A549 (cell line): ENCODE data around the gene TPM2. TPM values are rescaled to one million over a fixed set of nuclear protein-coding genes. Genes with fewer than 3 reads are reported as not detected.
A peak's percentile ranks its signal among the peaks of the same experiment; 100 is the strongest.

Experiments
- ATAC-seq, 2 experiments: fragments of 200-7000 bp in 1 of 2; fragments of >200 bp in 1 of 2; cut with Nextera tagmentation in 1 of 2; cut with Tn5 transposase in 1 of 2; 3 replicates each; pipeline versions ENCODE4 v1.8.0 to v1.9.1; 2018 to 2020; ENCODE audit warnings: mild to moderate bottlenecking in 1 of 2, moderate library complexity in 1 of 2
- CTCF ChIA-PET: fragments of 300-600 bp; sonication (Branson Sonifier 250); formaldehyde crosslinking; extraction: SDS; loops from one replicate; lab custom pipeline; 2021; ENCODE audit warnings: antibody characterized with exemption, inconsistent platforms; lab: Yijun Ruan, JAX
- POLR2A ChIA-PET: fragments of 350-600 bp; formaldehyde crosslinking; extraction: SDS; loops from one replicate; lab custom pipeline; 2021; ENCODE audit warnings: antibody characterized with exemption, inconsistent platforms; lab: Yijun Ruan, JAX
- DNase-seq, 2 experiments: peaks; one replicate each; pipeline versions ENCODE4 v3.0.0 to v3.0.0-alpha.2; 2011 to 2016; ENCODE audit warnings: low read depth in 1 of 2, low spot score in 1 of 2
- FAIRE-seq: peaks from 2 replicates; lab custom pipeline; 2011; peaks lifted over from hg19 to GRCh38; lab: Jason Lieb, UNC
- H3K27ac ChIP-seq, 2 experiments: fragments of >200 bp; sonication (Bioruptor Twin); formaldehyde crosslinking; 3 replicates each; pipeline ENCODE4 v1.5.1; 2016 to 2017
- H3K4me1 ChIP-seq: fragments of >200 bp; sonication (Bioruptor Twin); formaldehyde crosslinking; 3 replicates; pipeline ENCODE4 v1.6.1; 2016
- H3K4me2 ChIP-seq: fragments of >200 bp; sonication (Bioruptor Twin); formaldehyde crosslinking; 3 replicates; pipeline ENCODE4 v1.6.1; 2016
- H3K4me3 ChIP-seq: fragments of >200 bp; sonication (Bioruptor Twin); formaldehyde crosslinking; 3 replicates; pipeline ENCODE4 v1.5.1; 2016
- H3K9me3 ChIP-seq: fragments of >200 bp; sonication (Bioruptor Twin); formaldehyde crosslinking; 3 replicates; pipeline ENCODE4 v1.6.1; 2016
- CBX2 ChIP-seq: fragments of 200-600 bp; sonication (generic); IDR thresholded peaks from 2 replicates; pipeline ENCODE4 v1.6.1; 2016; ENCODE audit warnings: low read depth, mild to moderate bottlenecking, borderline replicate concordance
- CEBPB ChIP-seq, 2 experiments: fragments of >200 bp in 1 of 2; sonication (Bioruptor Twin) in 1 of 2; formaldehyde crosslinking in 1 of 2; IDR thresholded peaks; 2 replicates each; pipeline ENCODE4 v1.6.1; 2012 to 2016
- CHD2 ChIP-seq: fragments of 150-350 bp; IDR thresholded peaks from 2 replicates; pipeline ENCODE4 v1.6.1; 2014; ENCODE audit warnings: low read length; ENCODE audit not compliant: partially characterized antibody
- CHD4 ChIP-seq: fragments of 200-600 bp; sonication (generic); IDR thresholded peaks from 2 replicates; pipeline ENCODE4 v1.6.1; 2016; ENCODE audit warnings: antibody characterized with exemption, mild to moderate bottlenecking, borderline replicate concordance
- CTCF ChIP-seq: fragments of >200 bp; sonication (Bioruptor Twin); formaldehyde crosslinking; IDR thresholded peaks from 3 replicates; pipeline ENCODE4 v1.5.1; 2016
- FOSL2 ChIP-seq, 2 experiments: fragments of 450-650 bp in 1 of 2; fragments of >200 bp in 1 of 2; sonication (Bioruptor Twin) in 1 of 2; formaldehyde crosslinking; IDR thresholded peaks; 2 replicates each; pipeline versions ENCODE4 v1.5.0 to v1.6.1; 2016 to 2020; ENCODE audit warnings: mild to moderate bottlenecking in 1 of 2, moderate library complexity in 1 of 2
- FOXS1 ChIP-seq: fragments of 250-450 bp; sonication (Bioruptor Pico); IDR thresholded peaks from 2 replicates; pipeline ENCODE4 v1.5.0; 2020; ENCODE audit warnings: mild to moderate bottlenecking, moderate library complexity
- HDAC2 ChIP-seq: fragments of 200-600 bp; sonication (generic); IDR thresholded peaks from 2 replicates; pipeline ENCODE4 v1.6.1; 2016
- HOXA7 ChIP-seq: fragments of 250-450 bp; sonication (Bioruptor Pico); IDR thresholded peaks from 2 replicates; pipeline ENCODE4 v1.5.0; 2020; ENCODE audit warnings: mild to moderate bottlenecking, moderate library complexity
- HOXB5 ChIP-seq: fragments of 250-450 bp; sonication (Bioruptor Pico); IDR thresholded peaks from 2 replicates; pipeline ENCODE4 v1.5.0; 2020; ENCODE audit warnings: mild to moderate bottlenecking, moderate library complexity
- KDM1A ChIP-seq: fragments of 200-600 bp; sonication (generic); IDR thresholded peaks from 2 replicates; pipeline ENCODE4 v1.6.1; 2016; ENCODE audit warnings: low read depth, mild to moderate bottlenecking
- KDM5A ChIP-seq: fragments of 200-600 bp; sonication (generic); IDR thresholded peaks from 2 replicates; pipeline ENCODE4 v1.6.1; 2016; ENCODE audit warnings: antibody characterized with exemption, mild to moderate bottlenecking
- MAZ ChIP-seq: fragments of 150-350 bp; IDR thresholded peaks from 2 replicates; pipeline ENCODE4 v1.6.1; 2014; ENCODE audit warnings: antibody characterized with exemption, low read depth, low read length, borderline replicate concordance
- NFE2L2 ChIP-seq: fragments of 150-350 bp; conservative IDR thresholded peaks from 2 replicates; pipeline ENCODE4 v1.6.1; 2014; ENCODE audit warnings: low read length
- NR3C1 ChIP-seq: fragments of >200 bp; sonication (Bioruptor Twin); formaldehyde crosslinking; IDR thresholded peaks from 3 replicates; pipeline ENCODE4 v1.6.1; 2017
- PBX3 ChIP-seq: IDR thresholded peaks from 2 replicates; pipeline ENCODE4 v1.6.1; 2012
- POLR2A ChIP-seq: IDR thresholded peaks from 2 replicates; pipeline ENCODE4 v1.6.1; 2012; ENCODE audit warnings: mild to moderate bottlenecking, low read length
- RAD21 ChIP-seq, 2 experiments: fragments of >200 bp in 1 of 2; sonication (Bioruptor Twin) in 1 of 2; formaldehyde crosslinking in 1 of 2; IDR thresholded peaks in 1 of 2; conservative IDR thresholded peaks in 1 of 2; 2 replicates in 1 of 2; 3 replicates in 1 of 2; pipeline ENCODE4 v1.6.1; 2012 to 2018; ENCODE audit warnings: inconsistent platforms in 1 of 2
- RARB ChIP-seq: fragments of 250-450 bp; sonication (Bioruptor Pico); IDR thresholded peaks from 2 replicates; pipeline ENCODE4 v1.8.0; 2021; ENCODE audit warnings: mild to moderate bottlenecking, moderate library complexity
- RFX5 ChIP-seq: fragments of 450-650 bp; IDR thresholded peaks from 2 replicates; pipeline ENCODE4 v1.7.1; 2014; ENCODE audit warnings: antibody characterized with exemption, mild to moderate bottlenecking, moderate library complexity
- SMC3 ChIP-seq: fragments of >200 bp; sonication (Bioruptor Twin); formaldehyde crosslinking; IDR thresholded peaks from 3 replicates; pipeline ENCODE4 v1.6.1; 2018; ENCODE audit warnings: inconsistent platforms
- SREBF2 ChIP-seq: fragments of 450-650 bp; IDR thresholded peaks from 2 replicates; pipeline ENCODE4 v1.6.1; 2014; ENCODE audit warnings: mild to moderate bottlenecking, moderate library complexity
- ZNF302 ChIP-seq: fragments of 250-450 bp; sonication (Bioruptor Pico); IDR thresholded peaks from 2 replicates; pipeline ENCODE4 v1.9.0; 2021; ENCODE audit warnings: inconsistent platforms, mild to moderate bottlenecking, moderate library complexity
- WGBS: methylation state at CpG from one replicate; pipeline ENCODE4 v1.1.6; 2017; ENCODE audit errors: missing lambda C conversion rate; 5-methylcytosine and 5-hydroxymethylcytosine counted together
- polyA plus RNA-seq, 4 experiments: library from polyadenylated mRNA; depleted of rRNA in 3 of 4; stranded (reverse); fragments of >200 nt; fragmentation: RNase III in 1 of 4; extraction: RNeasy Plus Mini Kit Qiagen cat#74134 plus additional on column Dnase treatment in 1 of 4; gene quantifications; 2 replicates in 3 of 4; 3 replicates in 1 of 4; pipeline ENCODE4 v1.2.3, GENCODE V29; 2011 to 2017
- TF ChIP-seq, protein P1 (sequence below): fragments of 450-650 bp; IDR thresholded peaks from 2 replicates; pipeline ENCODE4 v1.6.1; 2014; ENCODE audit warnings: antibody characterized with exemption

TPM2 gene
- polyA plus RNA-seq, 2 of the 4 experiments (the other 2 are of a cell fraction): 281 to 956 TPM

GRCh38 chr9:35737143-35737542, 47.4 kb upstream of the TPM2 start:
- ChIA-PET CTCF (interaction anchor here (0.8 to 19.8 kb wide), 15 partner anchors 8 to 657 kb away, joined by 3 to 243 read pairs (median 7); partner anchors contain the start of genes ARHGEF39, CCDC107, CREB3 and FANCG), POLR2A (interaction anchor here (1.6 kb wide), 1 partner anchor 11 kb away, joined by 5 read pairs; the partner anchor contains the start of genes GBA2 and RGP1)
- DNase-seq (no peak), ATAC-seq (no peak), FAIRE-seq (no peak)
- WGBS: 85% methylated on average over 3 of the region's 7 CpGs
- H3K27ac ChIP-seq: no peak overlapping the region
- H3K9me3 ChIP-seq: no peaks in the 10 kb centered on the region
- no peak overlapping the region for H3K4me3 ChIP-seq
- no peak for TF ChIP-seq CTCF
- no peak for TF ChIP-seq RARB (CRISPR knock-in tag)
- no peak for TF ChIP-seq ZNF302 (CRISPR knock-in tag)
- TF ChIP-seq MAZ: no peak
- no peak for TF ChIP-seq SMC3
- no peak for TF ChIP-seq CBX2
- TF ChIP-seq HDAC2: no peak
- TF ChIP-seq NR3C1: no peak
- no peak for TF ChIP-seq HOXA7 (CRISPR knock-in tag)
- no peak for TF ChIP-seq HOXB5 (CRISPR knock-in tag)
- TF ChIP-seq KDM5A: no peak
- TF ChIP-seq CHD2: no peak
- TF ChIP-seq POLR2A: no peak
- no peak for TF ChIP-seq SREBF2
- TF ChIP-seq, protein P1, sequence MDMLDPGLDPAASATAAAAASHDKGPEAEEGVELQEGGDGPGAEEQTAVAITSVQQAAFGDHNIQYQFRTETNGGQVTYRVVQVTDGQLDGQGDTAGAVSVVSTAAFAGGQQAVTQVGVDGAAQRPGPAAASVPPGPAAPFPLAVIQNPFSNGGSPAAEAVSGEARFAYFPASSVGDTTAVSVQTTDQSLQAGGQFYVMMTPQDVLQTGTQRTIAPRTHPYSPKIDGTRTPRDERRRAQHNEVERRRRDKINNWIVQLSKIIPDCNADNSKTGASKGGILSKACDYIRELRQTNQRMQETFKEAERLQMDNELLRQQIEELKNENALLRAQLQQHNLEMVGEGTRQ: no peak
- TF ChIP-seq FOXS1 (CRISPR knock-in tag): no peak
- TF ChIP-seq KDM1A: no peak
- no peak for TF ChIP-seq CHD4
- TF ChIP-seq, all 56 proteins: peak for 0
- H3K4me2 ChIP-seq: no peak overlapping the region
- H3K4me1 ChIP-seq: peaks cover 16% of the 10 kb centered on the region

- Histone ChIP-seq H3K9me3 (no peaks in the 10 kb centered on the region), H3K27ac (0 out of 6 replicates have a peak overlapping the region, but pooled peaks of 1 of the 2 experiments have one; percentile 27), H3K4me2 (no peak overlapping the region), H3K4me1 (peaks cover 16% of the 10 kb centered on the region), H3K4me3 (no peak overlapping the region)
- peak; percentile 80 to 86 for DNase-seq
- CTCF ChIA-PET: interaction anchor here (0.6 to 19.8 kb wide), 31 partner anchors 10 to 656 kb away, joined by 3 to 243 read pairs (median 5); partner anchors contain the start of genes ARHGEF39, CCDC107, FANCG and GBA2
- FAIRE-seq: peak; percentile 78
- ATAC-seq: peak; percentile 48 to 54; a peak in 5 of 6 replicates
- POLR2A ChIA-PET: interaction anchor here (1.0 to 1.5 kb wide), 3 partner anchors 12 to 75 kb away, joined by 3 to 7 read pairs (median 5); partner anchors contain the start of genes GBA2 and RGP1
- no peak for TF ChIP-seq PBX3
- TF ChIP-seq CEBPB (IDR thresholded peaks at IDR 0.05): no peak
- no peak for TF ChIP-seq RFX5
- peak; percentile 50 for TF ChIP-seq SMC3
- peak; percentile 52 to 63 for TF ChIP-seq RAD21 (conservative IDR thresholded peaks at IDR 0.05 in 1 of 2, IDR thresholded peaks at IDR 0.05 in 1 of 2)
- TF ChIP-seq MAZ: no peak
- TF ChIP-seq CTCF: peak; percentile 71
- TF ChIP-seq FOSL2 (IDR thresholded peaks at IDR 0.05): no peak
- no peak for TF ChIP-seq FOSL2 (CRISPR knock-in tag; IDR thresholded peaks at IDR 0.05)
- no peak for TF ChIP-seq NFE2L2
- 14% methylated on average over 3 of the region's 5 CpGs for WGBS
Measured at GRCh38 chr9:35736201-35736633, 46.5 kb upstream of the TPM2 start.
